HepG2 (cell line): ENCODE results near the gene CPS1. TPM values are rescaled to one million over a fixed set of nuclear protein-coding genes. Genes with fewer than 3 reads are reported as not detected.

Experiments
- ARID5B ChIP-seq: IDR thresholded peaks from 2 replicates; pipeline ENCODE4 v1.4.0; 2020; ENCODE audit warnings: mild to moderate bottlenecking, missing genetic modification reagents
- CAMTA2 ChIP-seq: sonication (generic); formaldehyde crosslinking; IDR thresholded peaks from 2 replicates; pipeline ENCODE4 v1.4.0; 2020; ENCODE audit warnings: mild to moderate bottlenecking, missing genetic modification reagents, borderline replicate concordance
- CBX1 ChIP-seq: IDR thresholded peaks from one replicate; pipeline ENCODE4 v1.6.1; 2016; ENCODE audit warnings: antibody characterized with exemption, low read depth
- NFE2L2 ChIP-seq: fragments of 150-350 bp; IDR thresholded peaks from 2 replicates; pipeline ENCODE4 v1.6.1; 2014; ENCODE audit warnings: low read length
- NR0B2 ChIP-seq: sonication (generic); formaldehyde crosslinking; IDR thresholded peaks from 2 replicates; pipeline ENCODE4 v1.4.0; 2020; ENCODE audit warnings: mild to moderate bottlenecking, missing genetic modification reagents
- PHF21A ChIP-seq: sonication (generic); formaldehyde crosslinking; IDR thresholded peaks from 2 replicates; pipeline ENCODE4 v1.5.0; 2020; ENCODE audit warnings: mild to moderate bottlenecking, missing genetic modification reagents
- SETDB1 ChIP-seq: sonication (generic); formaldehyde crosslinking; IDR thresholded peaks from 2 replicates; pipeline ENCODE4 v1.5.1; 2020; ENCODE audit warnings: missing genetic modification reagents, mild to moderate bottlenecking, borderline replicate concordance
- SSRP1 ChIP-seq: IDR thresholded peaks from 2 replicates; pipeline ENCODE4 v1.6.1; 2016; ENCODE audit warnings: control low read depth
- ZBTB42 ChIP-seq: sonication (generic); formaldehyde crosslinking; IDR thresholded peaks from 2 replicates; pipeline ENCODE4 v1.5.0; 2020; ENCODE audit warnings: mild to moderate bottlenecking, missing genetic modification reagents
- ZNF292 ChIP-seq: sonication (generic); formaldehyde crosslinking; IDR thresholded peaks from 2 replicates; pipeline ENCODE4 v1.8.1; 2022; ENCODE audit warnings: mild to moderate bottlenecking, low read depth, missing genetic modification reagents, borderline replicate concordance
- ZNF589 ChIP-seq: sonication (generic); formaldehyde crosslinking; conservative IDR thresholded peaks from 2 replicates; pipeline ENCODE4 v1.8.0; 2022; ENCODE audit warnings: mild to moderate bottlenecking, moderate library complexity, missing genetic modification reagents
- ZNF629 ChIP-seq: sonication (generic); formaldehyde crosslinking; conservative IDR thresholded peaks from 2 replicates; pipeline ENCODE4 v1.5.0; 2020; ENCODE audit warnings: missing genetic modification reagents
- polyA plus RNA-seq, 8 experiments: library from polyadenylated mRNA; depleted of rRNA in 3 of 8; stranded (reverse) in 7 of 8; unstranded in 1 of 8; fragments of >200 nt; fragmentation: Illumina TruSeq in 4 of 8; extraction: Trizol in 4 of 8; gene quantifications; 2 replicates each; pipeline versions ENCODE4 v1.2.1 to v1.2.3, GENCODE V29; 2011 to 2016; ENCODE audit warnings: low read depth in 4 of 8, missing spikeins in 1 of 8, mixed read lengths in 1 of 8; ENCODE audit not compliant: insufficient read depth in 1 of 8
- total RNA-seq, 5 experiments: library from RNA; depleted of rRNA; stranded (reverse); fragments of >200 nt; fragmentation: Illumina TruSeq; extraction: Trizol; gene quantifications; 2 replicates each; pipeline ENCODE4 v1.2.3, GENCODE V29; 2016; ENCODE audit warnings: low read depth in 1 of 5
- TF ChIP-seq, protein P1 (sequence below): sonication (generic); formaldehyde crosslinking; conservative IDR thresholded peaks from 2 replicates; pipeline ENCODE4 v1.4.0; 2020; ENCODE audit warnings: missing genetic modification reagents
- TF ChIP-seq, protein P2 (sequence below): sonication (generic); formaldehyde crosslinking; IDR thresholded peaks from 2 replicates; pipeline ENCODE4 v1.4.0; 2020; ENCODE audit warnings: mild to moderate bottlenecking, missing genetic modification reagents
- TF ChIP-seq, protein P3 (sequence below): sonication (generic); formaldehyde crosslinking; IDR thresholded peaks from 2 replicates; pipeline ENCODE4 v1.5.0; 2020; ENCODE audit warnings: missing genetic modification reagents
- TF ChIP-seq, protein P4 (sequence below): sonication (generic); formaldehyde crosslinking; IDR thresholded peaks from 2 replicates; pipeline ENCODE4 v1.5.0; 2020; ENCODE audit warnings: mild to moderate bottlenecking, missing genetic modification reagents, borderline replicate concordance

The CPS1 gene
- total and polyA plus RNA-seq, 2 of the 13 experiments (the other 11 are each of a cell fraction or from before 2014, with no cell fraction given), result 24.4 to 51.7 TPM

GRCh38 chr2:210523650-210524289, 32.6 kb upstream of the CPS1 start (continued):
- no peak for TF ChIP-seq ZBTB42 (CRISPR knock-in tag)
- TF ChIP-seq ARID5B (CRISPR knock-in tag), result peak; percentile 90
- TF ChIP-seq, protein P1, sequence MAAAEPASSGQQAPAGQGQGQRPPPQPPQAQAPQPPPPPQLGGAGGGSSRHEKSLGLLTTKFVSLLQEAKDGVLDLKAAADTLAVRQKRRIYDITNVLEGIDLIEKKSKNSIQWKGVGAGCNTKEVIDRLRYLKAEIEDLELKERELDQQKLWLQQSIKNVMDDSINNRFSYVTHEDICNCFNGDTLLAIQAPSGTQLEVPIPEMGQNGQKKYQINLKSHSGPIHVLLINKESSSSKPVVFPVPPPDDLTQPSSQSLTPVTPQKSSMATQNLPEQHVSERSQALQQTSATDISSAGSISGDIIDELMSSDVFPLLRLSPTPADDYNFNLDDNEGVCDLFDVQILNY, result no peak
- no peak for TF ChIP-seq ZNF629
- TF ChIP-seq, protein P2, sequence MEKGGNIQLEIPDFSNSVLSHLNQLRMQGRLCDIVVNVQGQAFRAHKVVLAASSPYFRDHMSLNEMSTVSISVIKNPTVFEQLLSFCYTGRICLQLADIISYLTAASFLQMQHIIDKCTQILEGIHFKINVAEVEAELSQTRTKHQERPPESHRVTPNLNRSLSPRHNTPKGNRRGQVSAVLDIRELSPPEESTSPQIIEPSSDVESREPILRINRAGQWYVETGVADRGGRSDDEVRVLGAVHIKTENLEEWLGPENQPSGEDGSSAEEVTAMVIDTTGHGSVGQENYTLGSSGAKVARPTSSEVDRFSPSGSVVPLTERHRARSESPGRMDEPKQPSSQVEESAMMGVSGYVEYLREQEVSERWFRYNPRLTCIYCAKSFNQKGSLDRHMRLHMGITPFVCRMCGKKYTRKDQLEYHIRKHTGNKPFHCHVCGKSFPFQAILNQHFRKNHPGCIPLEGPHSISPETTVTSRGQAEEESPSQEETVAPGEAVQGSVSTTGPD, result no peak
- TF ChIP-seq CAMTA2, result no peak
- TF ChIP-seq, protein P3, sequence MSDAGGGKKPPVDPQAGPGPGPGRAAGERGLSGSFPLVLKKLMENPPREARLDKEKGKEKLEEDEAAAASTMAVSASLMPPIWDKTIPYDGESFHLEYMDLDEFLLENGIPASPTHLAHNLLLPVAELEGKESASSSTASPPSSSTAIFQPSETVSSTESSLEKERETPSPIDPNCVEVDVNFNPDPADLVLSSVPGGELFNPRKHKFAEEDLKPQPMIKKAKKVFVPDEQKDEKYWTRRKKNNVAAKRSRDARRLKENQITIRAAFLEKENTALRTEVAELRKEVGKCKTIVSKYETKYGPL (CRISPR knock-in tag), result no peak
- no peak for TF ChIP-seq CBX1
- TF ChIP-seq PHF21A (CRISPR knock-in tag), result no peak
- no peak for TF ChIP-seq SETDB1 (CRISPR knock-in tag)
- TF ChIP-seq SSRP1 (CRISPR knock-in tag), result no peak
- TF ChIP-seq, protein P4, sequence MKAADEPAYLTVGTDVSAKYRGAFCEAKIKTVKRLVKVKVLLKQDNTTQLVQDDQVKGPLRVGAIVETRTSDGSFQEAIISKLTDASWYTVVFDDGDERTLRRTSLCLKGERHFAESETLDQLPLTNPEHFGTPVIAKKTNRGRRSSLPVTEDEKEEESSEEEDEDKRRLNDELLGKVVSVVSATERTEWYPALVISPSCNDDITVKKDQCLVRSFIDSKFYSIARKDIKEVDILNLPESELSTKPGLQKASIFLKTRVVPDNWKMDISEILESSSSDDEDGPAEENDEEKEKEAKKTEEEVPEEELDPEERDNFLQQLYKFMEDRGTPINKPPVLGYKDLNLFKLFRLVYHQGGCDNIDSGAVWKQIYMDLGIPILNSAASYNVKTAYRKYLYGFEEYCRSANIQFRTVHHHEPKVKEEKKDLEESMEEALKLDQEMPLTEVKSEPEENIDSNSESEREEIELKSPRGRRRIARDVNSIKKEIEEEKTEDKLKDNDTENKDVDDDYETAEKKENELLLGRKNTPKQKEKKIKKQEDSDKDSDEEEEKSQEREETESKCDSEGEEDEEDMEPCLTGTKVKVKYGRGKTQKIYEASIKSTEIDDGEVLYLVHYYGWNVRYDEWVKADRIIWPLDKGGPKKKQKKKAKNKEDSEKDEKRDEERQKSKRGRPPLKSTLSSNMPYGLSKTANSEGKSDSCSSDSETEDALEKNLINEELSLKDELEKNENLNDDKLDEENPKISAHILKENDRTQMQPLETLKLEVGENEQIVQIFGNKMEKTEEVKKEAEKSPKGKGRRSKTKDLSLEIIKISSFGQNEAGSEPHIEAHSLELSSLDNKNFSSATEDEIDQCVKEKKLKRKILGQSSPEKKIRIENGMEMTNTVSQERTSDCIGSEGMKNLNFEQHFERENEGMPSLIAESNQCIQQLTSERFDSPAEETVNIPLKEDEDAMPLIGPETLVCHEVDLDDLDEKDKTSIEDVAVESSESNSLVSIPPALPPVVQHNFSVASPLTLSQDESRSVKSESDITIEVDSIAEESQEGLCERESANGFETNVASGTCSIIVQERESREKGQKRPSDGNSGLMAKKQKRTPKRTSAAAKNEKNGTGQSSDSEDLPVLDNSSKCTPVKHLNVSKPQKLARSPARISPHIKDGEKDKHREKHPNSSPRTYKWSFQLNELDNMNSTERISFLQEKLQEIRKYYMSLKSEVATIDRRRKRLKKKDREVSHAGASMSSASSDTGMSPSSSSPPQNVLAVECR (CRISPR knock-in tag), result peak; percentile 16; the same call in 1 of the 2 replicates
- TF ChIP-seq ZNF589 (CRISPR knock-in tag), result no peak
- TF ChIP-seq NFE2L2, result peak; percentile 8; the same call in 1 of the 2 replicates
- no peak for TF ChIP-seq NR0B2 (CRISPR knock-in tag)
- peak; percentile 68; the same call in 1 of the 2 replicates for TF ChIP-seq ZNF292 (CRISPR knock-in tag)
